Posterior vena cava (tissue), 2 donors: ENCODE data around the gene PBX4. TPM values are rescaled to one million over a fixed set of nuclear protein-coding genes. Genes with fewer than 3 reads are reported as not detected.
"Not testable (repeated sequence)": the region's sequence is repeated elsewhere in the genome, so short reads cannot be mapped to it uniquely, and the experiment has no call there.

ENCODE experiments used
- DNase-seq: peaks from one replicate; pipeline ENCODE4 v3.0.0-alpha.2; 2020; ENCODE audit warnings: low spot score
- intact Hi-C, 2 donors: fragments of 100-400 bp; cut with DNase I; formaldehyde crosslinking; loops; one replicate each; pipeline versions ENCODE4 v1.14.1 to v1.14.2; 2022 to 2023
- total RNA-seq, 2 donors: library from RNA; stranded (reverse); fragmentation: NEBNext Ultra II Directional; extraction: Animal tissue kit (Norgen Biotek cat#: 25700); gene quantifications; one replicate each; pipeline ENCODE4 v1.2.1, GENCODE V29; 2021
- donor health status: DM: yes; HTN: yes; CAD: no.
- donor health status: DM: yes; HTN: yes; CAD: no.

PBX4 gene
- total RNA-seq, 2 donors from 2014 or later = 0.29 to 0.93 TPM

GRCh38 chr19:19600793-19601330, 17.6 kb downstream of the PBX4 start:
- DNase-seq = no peak
- intact Hi-C loops = no loop called here

DNA sequence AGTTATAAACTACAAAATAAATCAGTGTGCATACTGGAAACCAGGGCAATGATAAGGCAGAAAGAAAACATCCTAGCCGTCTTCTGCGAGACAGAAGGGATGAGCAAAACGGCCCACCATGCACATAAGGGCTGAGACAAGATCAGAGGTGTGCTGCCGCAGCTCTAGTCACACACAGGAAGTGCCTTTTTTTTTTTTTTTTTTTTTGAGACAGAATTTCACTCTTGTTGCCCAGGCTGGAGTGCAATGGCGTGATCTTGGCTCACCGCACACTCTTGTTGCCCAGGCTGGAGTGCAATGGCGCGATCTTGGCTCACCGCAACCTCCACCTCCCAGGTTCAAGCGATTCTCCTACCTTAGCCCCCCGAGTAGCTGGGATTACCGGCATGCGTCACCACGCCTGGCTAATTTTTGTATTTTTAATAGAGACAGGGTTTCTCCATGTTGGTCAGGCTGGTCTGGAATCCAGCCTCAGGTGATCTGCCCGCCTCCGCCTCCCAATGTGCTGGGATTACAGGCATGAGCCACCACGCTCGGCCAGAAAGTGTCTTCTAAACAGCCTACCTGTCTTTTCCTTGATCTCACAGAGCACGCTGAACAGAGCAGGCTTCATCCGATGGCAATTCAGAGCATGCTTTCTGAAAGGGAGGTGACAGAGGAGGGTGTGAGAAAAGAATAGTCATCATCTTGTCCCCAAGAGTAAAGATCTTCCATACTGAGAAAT, 19.6 kb downstream of the PBX4 start:
- intact Hi-C loops, DNase-seq: not testable (repeated sequence)

- intact Hi-C loops = no loop called here
These were observed 20.6 kb downstream of the PBX4 start for GRCh38 chr19:19597809-19598306.

DNA sequence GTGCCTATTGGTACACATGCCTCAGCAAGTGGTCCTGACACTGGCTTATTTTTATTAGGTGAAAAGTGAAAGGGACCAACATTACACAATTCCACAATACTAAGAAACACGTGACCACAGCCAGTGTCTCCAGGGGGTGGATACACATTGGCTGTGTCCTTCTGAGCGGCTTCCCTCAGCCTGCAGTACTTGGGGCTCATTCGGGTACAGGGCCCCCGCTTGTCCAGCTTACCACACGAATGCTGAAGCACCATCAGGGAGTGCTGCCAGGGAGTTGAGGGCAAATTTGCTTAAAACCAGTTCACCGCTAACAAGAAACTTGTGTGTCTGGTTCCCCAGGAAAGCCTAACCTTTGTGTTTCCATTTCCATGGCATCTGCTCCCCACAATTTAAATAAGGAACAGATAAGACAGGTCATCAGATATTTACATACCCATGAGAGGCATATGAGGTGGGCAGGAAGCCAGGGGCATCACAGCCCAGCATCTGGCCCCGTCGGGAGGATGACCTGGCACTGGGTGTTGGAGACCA, 23.3 kb downstream of the PBX4 start:
- DNase-seq = no peak
- intact Hi-C loops = no loop called here

More at GRCh38 chr19:19597809-19598306, 20.6 kb downstream of the PBX4 start:
- no peak for DNase-seq

GRCh38 chr19:19594381-19594780, 24.1 kb downstream of the PBX4 start:
- intact Hi-C loops = no loop called here

DNA sequence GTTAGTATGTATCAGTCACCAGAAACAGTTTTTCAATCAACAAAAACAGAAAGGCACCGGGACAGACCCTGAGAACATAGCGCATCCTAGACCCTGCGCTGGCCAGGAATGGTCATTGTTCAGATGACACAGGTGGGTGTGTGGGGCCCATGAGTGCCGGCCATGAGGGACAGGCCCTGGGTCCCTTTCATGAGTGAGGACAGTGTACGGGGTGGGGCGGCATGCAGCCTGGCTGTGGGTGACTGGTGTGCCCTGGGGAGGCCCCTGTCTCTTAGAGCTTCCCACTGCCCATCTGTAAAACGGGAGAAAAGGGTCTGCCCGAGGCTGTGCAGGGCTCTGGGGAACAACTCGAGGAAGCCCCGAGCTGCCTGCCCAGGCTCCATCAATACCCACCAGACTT, 25.8 kb downstream of the PBX4 start:
- intact Hi-C loops = no loop called here
- no peak for DNase-seq

More at GRCh38 chr19:19594381-19594780, 24.1 kb downstream of the PBX4 start:
- no peak for DNase-seq

GRCh38 chr19:19591133-19591825, 27.2 kb downstream of the PBX4 start:
- intact Hi-C loops = no loop called here
- DNase-seq = no peak

DNA sequence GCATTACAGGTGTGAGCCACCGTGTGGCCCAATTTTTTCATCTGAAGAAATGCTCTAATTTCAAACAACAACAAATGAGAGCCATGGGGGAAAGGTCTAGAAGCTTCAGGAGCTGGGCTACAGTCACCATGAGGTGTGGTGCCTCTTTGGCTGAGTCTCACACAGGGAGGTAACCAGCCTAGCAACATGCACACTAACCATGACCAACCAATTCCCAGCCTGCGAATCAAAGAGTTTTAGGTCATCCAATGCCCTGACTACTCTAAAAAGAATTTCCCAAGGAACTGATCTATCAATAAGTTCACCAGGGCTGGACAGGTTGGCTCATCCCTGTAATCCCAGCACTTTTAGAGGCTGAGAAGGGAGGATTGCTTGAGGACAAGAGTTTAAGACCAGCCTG, 29.9 kb downstream of the PBX4 start:
- DNase-seq = no peak
- intact Hi-C loops = no loop called here

DNA sequence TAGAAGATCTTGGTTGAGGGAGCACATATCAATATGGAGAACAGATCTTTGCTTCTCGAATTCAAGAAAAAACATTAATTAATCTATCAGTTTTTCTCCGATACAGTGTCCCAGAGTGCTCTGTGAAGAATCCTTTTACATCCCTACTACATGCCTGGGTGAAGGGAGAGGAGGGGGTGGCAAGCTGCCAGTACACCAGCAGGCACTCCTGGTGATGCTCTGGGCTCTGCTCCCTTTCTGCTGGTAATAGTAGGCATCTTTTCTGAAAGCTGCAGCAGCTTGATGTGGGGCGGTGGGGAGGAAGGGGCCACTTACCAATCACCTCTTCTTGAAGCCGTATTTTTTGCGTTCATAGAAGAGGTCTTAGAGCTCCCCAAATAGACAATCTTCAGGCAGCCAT, 30.7 kb downstream of the PBX4 start:
- DNase-seq = no peak
- intact Hi-C loops = no loop called here

DNA sequence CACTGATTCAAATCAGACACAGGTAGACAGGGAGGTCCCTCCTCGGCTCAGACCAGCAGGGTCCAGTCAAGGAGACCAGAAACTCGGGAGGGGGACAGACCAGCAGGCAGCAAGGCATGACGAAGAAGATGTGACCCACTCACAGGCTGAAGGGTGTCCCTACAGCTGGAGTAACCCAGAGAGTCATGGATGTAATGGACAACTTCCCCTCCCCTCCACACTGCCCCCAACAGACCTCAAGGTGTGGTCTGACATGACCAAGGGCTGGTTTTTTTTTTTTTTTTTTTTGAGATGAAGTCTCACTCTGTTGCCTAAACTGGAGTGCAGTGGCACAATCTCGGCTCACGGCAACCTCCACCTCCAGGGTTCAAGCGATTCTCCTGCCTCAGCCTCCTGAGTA, 34.1 kb downstream of the PBX4 start:
- DNase-seq = no peak
- intact Hi-C loops = no loop called here

DNA sequence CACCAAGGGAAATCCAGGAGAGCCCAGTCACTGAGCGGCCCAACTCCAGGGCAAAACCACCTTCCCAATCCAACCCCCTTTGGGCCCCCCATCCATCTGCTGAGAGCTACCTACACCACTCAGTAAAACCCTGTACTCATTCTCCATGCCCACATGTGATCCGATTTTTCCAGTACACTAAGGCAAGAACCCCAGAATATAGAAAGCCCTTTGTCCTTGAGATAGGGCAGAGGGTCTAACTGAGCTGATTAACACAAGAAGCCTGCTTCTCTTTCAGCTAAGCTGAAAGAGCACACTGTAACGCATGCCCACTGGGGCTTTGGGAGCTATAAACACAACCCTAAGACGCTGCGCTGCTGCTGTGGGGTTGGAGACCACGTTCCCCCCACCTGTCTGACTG, 36.0 kb downstream of the PBX4 start:
- intact Hi-C loops = no loop called here
- DNase-seq = no peak

GRCh38 chr19:19581391-19581790, 37.1 kb downstream of the PBX4 start:
- no peak for DNase-seq
- intact Hi-C loops = no loop called here

GRCh38 chr19:19580418-19580817, 38.1 kb downstream of the PBX4 start:
- intact Hi-C loops = no loop called here

DNA sequence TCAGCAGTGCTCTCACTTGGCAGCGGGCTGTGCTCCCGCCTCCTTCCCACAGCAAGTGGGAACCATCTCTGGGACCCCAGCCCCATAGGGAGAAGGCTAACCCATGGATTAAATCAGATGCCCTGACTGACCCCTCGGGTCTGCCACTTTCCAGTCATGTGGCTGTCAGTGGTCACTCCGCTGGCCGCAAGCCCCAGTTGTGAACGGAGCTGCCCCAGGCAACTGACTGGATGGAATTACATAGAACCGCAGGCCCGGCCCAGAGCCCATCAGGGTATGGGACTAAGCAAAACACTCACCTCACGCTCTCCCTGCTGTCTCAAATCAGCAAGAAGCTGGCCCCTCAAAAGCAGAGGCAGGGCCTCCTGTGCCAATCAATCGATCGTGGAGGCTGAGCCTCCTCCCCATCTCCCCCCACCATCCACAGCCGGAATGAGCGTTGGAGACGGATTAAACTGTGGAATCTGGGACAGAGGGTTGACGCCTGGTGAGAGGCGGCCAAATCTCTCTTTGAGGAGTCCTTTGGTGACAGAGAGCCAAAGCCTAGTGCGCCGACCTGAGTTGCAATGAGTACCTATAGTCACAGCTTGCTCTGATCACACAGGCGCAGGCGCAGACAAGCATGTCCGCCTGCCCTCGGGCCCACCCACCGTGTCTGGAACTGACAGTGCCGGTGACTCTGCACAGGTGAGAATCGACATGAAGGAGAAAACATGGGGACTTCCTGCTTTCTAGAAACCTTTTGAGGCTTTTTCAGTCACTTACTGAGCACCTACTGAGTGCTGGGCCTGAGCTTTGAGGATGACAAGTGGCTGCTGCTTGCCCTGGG, 38.7 kb downstream of the PBX4 start:
- no peak for DNase-seq
- intact Hi-C loops = no loop called here

More at GRCh38 chr19:19580418-19580817, 38.1 kb downstream of the PBX4 start:
- DNase-seq = no peak

- DNase-seq = no peak
- intact Hi-C loops = no loop called here
These were observed 40.2 kb downstream of the PBX4 start for GRCh38 chr19:19578252-19578651.

- intact Hi-C loops = no loop called here
- no peak for DNase-seq
These were observed 43.1 kb downstream of the PBX4 start for GRCh38 chr19:19575411-19575810.

DNA sequence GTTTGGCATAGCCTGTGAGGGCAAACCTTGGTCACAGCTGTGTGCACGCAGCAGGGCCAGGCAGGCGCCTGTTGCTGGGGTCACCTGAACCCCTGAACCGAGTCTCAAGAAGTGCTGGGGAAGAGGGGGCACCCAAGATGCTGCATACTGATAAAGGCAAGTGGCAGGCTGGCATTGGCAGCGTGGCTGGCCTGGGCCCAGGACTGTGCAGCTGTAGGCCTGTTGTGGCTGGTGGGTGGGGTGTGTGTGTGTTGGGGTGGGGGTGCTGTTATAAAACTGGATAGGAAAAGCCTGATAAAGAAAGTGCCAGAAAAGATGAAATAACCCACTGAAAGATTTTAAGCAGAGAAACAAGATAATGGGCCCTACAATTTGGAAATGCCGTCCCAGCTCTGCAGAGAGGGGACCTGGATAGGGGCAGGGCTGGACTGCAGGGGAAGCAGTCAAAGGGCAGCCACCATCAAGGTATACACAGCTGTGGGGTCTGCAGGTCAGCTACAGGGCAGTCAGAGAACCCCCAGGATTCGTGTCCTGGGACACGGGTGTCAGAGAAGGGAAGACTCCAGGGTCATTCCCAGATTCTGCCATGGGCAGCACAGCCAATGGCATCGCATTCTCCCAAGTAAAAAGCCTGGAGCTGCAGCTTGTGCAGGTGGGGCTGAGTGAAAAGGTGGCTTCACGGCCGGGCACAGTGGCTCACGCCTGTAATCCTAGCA, 47.3 kb downstream of the PBX4 start:
- intact Hi-C loops = no loop called here
- no peak for DNase-seq

DNA sequence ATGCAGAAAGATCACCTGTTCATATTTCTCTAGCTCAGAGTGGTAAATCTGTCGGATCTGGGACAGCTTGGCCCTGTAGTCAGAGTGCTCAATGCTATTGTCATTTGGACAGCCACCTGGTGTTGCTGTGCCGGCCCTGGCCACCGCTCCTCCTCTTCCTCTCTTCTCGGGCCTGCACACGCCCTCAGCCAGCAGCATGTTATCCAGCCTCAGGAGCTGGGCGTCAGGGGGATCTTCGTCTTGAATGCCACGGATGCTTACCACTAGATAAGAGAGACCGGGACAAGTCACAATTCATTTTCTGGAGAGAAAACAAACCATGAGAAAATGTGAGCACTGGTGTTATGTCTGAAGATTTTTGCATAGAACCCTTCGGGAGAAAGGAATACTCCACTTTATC, 47.9 kb downstream of the PBX4 start:
- intact Hi-C loops = no loop called here
- DNase-seq = no peak
